GM23248 (cell line): ENCODE measurements around the gene HPX. TPM values are rescaled to one million over a fixed set of nuclear protein-coding genes. Genes with fewer than 3 reads are reported as not detected.

Experiments used
- DNase-seq: peaks from one replicate; pipeline ENCODE4 v3.0.0-alpha.2; 2015
- H2AFZ ChIP-seq: fragments of 200-600 bp; sonication (generic); 2 replicates; pipeline ENCODE4 v1.6.1; 2016; ENCODE audit warnings: antibody characterized with exemption
- H3F3A ChIP-seq: fragments of 200-600 bp; sonication (generic); 2 replicates; pipeline ENCODE4 v1.6.1; 2016; ENCODE audit warnings: mild to moderate bottlenecking, antibody characterized with exemption, mixed run types; ENCODE audit not compliant: insufficient read depth
- H3K27ac ChIP-seq: fragments of 200-600 bp; sonication (generic); 2 replicates; pipeline ENCODE4 v1.5.1; 2016; ENCODE audit warnings: mild to moderate bottlenecking
- H3K27me3 ChIP-seq: fragments of 200-600 bp; sonication (generic); replicated peaks from 2 replicates; pipeline ENCODE4 v1.6.1; 2016; ENCODE audit warnings: mild to moderate bottlenecking; ENCODE audit not compliant: insufficient read depth
- H3K36me3 ChIP-seq: fragments of 200-600 bp; sonication (generic); 2 replicates; pipeline ENCODE4 v1.6.1; 2016; ENCODE audit warnings: low read depth, mild to moderate bottlenecking
- H3K4me1 ChIP-seq: fragments of 200-600 bp; sonication (generic); 2 replicates; pipeline ENCODE4 v1.6.1; 2016; ENCODE audit warnings: mild to moderate bottlenecking; ENCODE audit not compliant: insufficient read depth
- H3K4me2 ChIP-seq: fragments of 200-600 bp; sonication (generic); one replicate; pipeline ENCODE4 v1.6.1; 2016; ENCODE audit warnings: mild to moderate bottlenecking; ENCODE audit not compliant: unreplicated experiment
- H3K4me3 ChIP-seq: fragments of 200-600 bp; sonication (generic); 2 replicates; pipeline ENCODE4 v1.5.1; 2016; ENCODE audit warnings: mild to moderate bottlenecking
- H3K79me2 ChIP-seq: fragments of 200-600 bp; sonication (generic); 2 replicates; pipeline ENCODE4 v1.6.1; 2016; ENCODE audit warnings: mild to moderate bottlenecking; ENCODE audit not compliant: insufficient read depth
- H3K9ac ChIP-seq: fragments of 200-600 bp; sonication (generic); 2 replicates; pipeline ENCODE4 v1.6.1; 2016; ENCODE audit warnings: mild to moderate bottlenecking
- H3K9me2 ChIP-seq: fragments of 200-600 bp; sonication (generic); 2 replicates; pipeline ENCODE4 v1.6.1; 2016; ENCODE audit warnings: mixed run types, mild to moderate bottlenecking, moderate library complexity; ENCODE audit not compliant: insufficient read depth
- H3K9me3 ChIP-seq: fragments of 200-600 bp; sonication (generic); one replicate; pipeline ENCODE4 v1.6.1; 2017; ENCODE audit warnings: low read depth
- H4K20me1 ChIP-seq: fragments of 200-600 bp; sonication (generic); 2 replicates; pipeline ENCODE4 v1.6.0; 2016; ENCODE audit not compliant: insufficient read depth
- EZH2 ChIP-seq: fragments of 200-600 bp; sonication (generic); IDR thresholded peaks from 2 replicates; pipeline ENCODE4 v1.6.1; 2018; ENCODE audit warnings: antibody characterized with exemption, mild to moderate bottlenecking; ENCODE audit not compliant: insufficient read depth, poor library complexity, severe bottlenecking
- EZH2phosphoT487 ChIP-seq: fragments of 200-600 bp; sonication (generic); IDR thresholded peaks from 2 replicates; pipeline ENCODE4 v1.6.1; 2018; ENCODE audit warnings: antibody characterized with exemption, moderate library complexity, mild to moderate bottlenecking, low read depth; ENCODE audit not compliant: insufficient read depth
- WGBS, 2 experiments: methylation state at CpG; one replicate each; pipeline ENCODE4 v1.1.6; 2015 to 2017; ENCODE audit warnings: low lambda C conversion rate in 2 of 2, low coverage in 1 of 2; ENCODE audit errors: missing lambda C conversion rate in 2 of 2; 5-methylcytosine and 5-hydroxymethylcytosine counted together
- in situ Hi-C: fragments of 300-500 bp; cut with MboI; formaldehyde crosslinking; loops from 2 replicates; pipeline ENCODE4 v1.15.0; 2020
- polyA plus RNA-seq: library from polyadenylated mRNA; unstranded; fragments of >200 nt; fragmentation: Nextera tagmentation; extraction: Ambion mirVana; gene quantifications from 2 replicates; pipeline ENCODE4 v1.2.1, GENCODE V29; 2016
- total RNA-seq: library from RNA; depleted of rRNA; stranded (reverse); fragments of >200 nt; shearing (Covaris generic); gene quantifications from 2 replicates; pipeline ENCODE4 v1.2.3, GENCODE V29; 2014

HPX gene
- total and polyA plus RNA-seq, 2 experiments from 2014 or later = 0.22 to 0.43 TPM

- Histone ChIP-seq H3K4me1 (no peaks in the 10 kb centered on the region), H3K9ac (no peak overlapping the region), H3K27ac (no peak overlapping the region), H3K4me2 (no peak overlapping the region), H4K20me1 (no peaks in the 10 kb centered on the region), H3F3A (no peaks in the 10 kb centered on the region), H3K9me2 (no peaks in the 10 kb centered on the region), H2AFZ (no peak overlapping the region), H3K36me3 (no peaks in the 10 kb centered on the region), H3K9me3 (no peaks in the 10 kb centered on the region), H3K79me2 (no peaks in the 10 kb centered on the region), H3K27me3 (no peaks in the 10 kb centered on the region), H3K4me3 (no peak overlapping the region)
- no peak for DNase-seq
- TF ChIP-seq EZH2phosphoT487 (no peak), EZH2 (no peak)
- WGBS, 2 experiments = 2 to 6% methylated on average over 2 of the region's 2 CpGs
- in situ Hi-C loops = no loop called here
Observed at GRCh38 chr11:6406370-6406769, 34.4 kb downstream of the HPX start.

- Histone ChIP-seq H3K4me1 (no peaks in the 10 kb centered on the region), H3K27ac (no peak overlapping the region), H3K36me3 (no peaks in the 10 kb centered on the region), H3K79me2 (no peaks in the 10 kb centered on the region), H2AFZ (no peak overlapping the region), H3K9me2 (no peaks in the 10 kb centered on the region), H3K9me3 (no peaks in the 10 kb centered on the region), H3F3A (no peaks in the 10 kb centered on the region), H3K9ac (no peak overlapping the region), H3K4me2 (no peak overlapping the region), H3K27me3 (no peaks in the 10 kb centered on the region), H3K4me3 (no peak overlapping the region), H4K20me1 (no peaks in the 10 kb centered on the region)
- in situ Hi-C loops = no loop called here
- no peak for DNase-seq
- TF ChIP-seq EZH2phosphoT487 (no peak), EZH2 (no peak)
- WGBS, 2 experiments = 84 to 95% methylated on average over 6 of the region's 6 CpGs
Observed at GRCh38 chr11:6405846-6406245, 34.9 kb downstream of the HPX start.

GRCh38 chr11:6405052-6405667 is 35.6 kb downstream of the HPX start:
- H3K9ac ChIP-seq = no peak overlapping the region
- no peaks in the 10 kb centered on the region for H3K27me3 ChIP-seq
- in situ Hi-C loops = no loop called here
- no peak overlapping the region for H3K27ac ChIP-seq
- no peaks in the 10 kb centered on the region for H4K20me1 ChIP-seq
- no peak for TF ChIP-seq EZH2
- TF ChIP-seq EZH2phosphoT487 = no peak
- no peaks in the 10 kb centered on the region for H3K9me3 ChIP-seq
- WGBS, 2 experiments = 79 to 85% methylated on average over 12 to 13 of the region's 13 CpGs
- H3K9me2 ChIP-seq = no peaks in the 10 kb centered on the region
- H3K36me3 ChIP-seq = no peaks in the 10 kb centered on the region
- no peak overlapping the region for H3K4me3 ChIP-seq
- H3K4me2 ChIP-seq = no peak overlapping the region
- no peak for DNase-seq
- H3K4me1 ChIP-seq = no peaks in the 10 kb centered on the region
- no peaks in the 10 kb centered on the region for H3K79me2 ChIP-seq
- no peaks in the 10 kb centered on the region for H3F3A ChIP-seq
- no peak overlapping the region for H2AFZ ChIP-seq

GRCh38 chr11:6404342-6405051 is 36.3 kb downstream of the HPX start:
- in situ Hi-C loops = no loop called here
- no peaks in the 10 kb centered on the region for H3K79me2 ChIP-seq
- no peaks in the 10 kb centered on the region for H4K20me1 ChIP-seq
- no peak overlapping the region for H3K4me2 ChIP-seq
- no peaks in the 10 kb centered on the region for H3K36me3 ChIP-seq
- peak; percentile 59 for DNase-seq
- no peaks in the 10 kb centered on the region for H3K4me1 ChIP-seq
- no peaks in the 10 kb centered on the region for H3K9me3 ChIP-seq
- WGBS, 2 experiments = 44 to 60% methylated on average over 15 to 16 of the region's 16 CpGs
- H2AFZ ChIP-seq = no peak overlapping the region
- H3K27ac ChIP-seq = no peak overlapping the region
- H3F3A ChIP-seq = no peaks in the 10 kb centered on the region
- H3K9ac ChIP-seq = no peak overlapping the region
- no peak overlapping the region for H3K4me3 ChIP-seq
- H3K27me3 ChIP-seq = no peaks in the 10 kb centered on the region
- no peaks in the 10 kb centered on the region for H3K9me2 ChIP-seq
- TF ChIP-seq EZH2phosphoT487 (no peak), EZH2 (no peak)
